ENCODE results near the gene HOXD4.

DNA sequence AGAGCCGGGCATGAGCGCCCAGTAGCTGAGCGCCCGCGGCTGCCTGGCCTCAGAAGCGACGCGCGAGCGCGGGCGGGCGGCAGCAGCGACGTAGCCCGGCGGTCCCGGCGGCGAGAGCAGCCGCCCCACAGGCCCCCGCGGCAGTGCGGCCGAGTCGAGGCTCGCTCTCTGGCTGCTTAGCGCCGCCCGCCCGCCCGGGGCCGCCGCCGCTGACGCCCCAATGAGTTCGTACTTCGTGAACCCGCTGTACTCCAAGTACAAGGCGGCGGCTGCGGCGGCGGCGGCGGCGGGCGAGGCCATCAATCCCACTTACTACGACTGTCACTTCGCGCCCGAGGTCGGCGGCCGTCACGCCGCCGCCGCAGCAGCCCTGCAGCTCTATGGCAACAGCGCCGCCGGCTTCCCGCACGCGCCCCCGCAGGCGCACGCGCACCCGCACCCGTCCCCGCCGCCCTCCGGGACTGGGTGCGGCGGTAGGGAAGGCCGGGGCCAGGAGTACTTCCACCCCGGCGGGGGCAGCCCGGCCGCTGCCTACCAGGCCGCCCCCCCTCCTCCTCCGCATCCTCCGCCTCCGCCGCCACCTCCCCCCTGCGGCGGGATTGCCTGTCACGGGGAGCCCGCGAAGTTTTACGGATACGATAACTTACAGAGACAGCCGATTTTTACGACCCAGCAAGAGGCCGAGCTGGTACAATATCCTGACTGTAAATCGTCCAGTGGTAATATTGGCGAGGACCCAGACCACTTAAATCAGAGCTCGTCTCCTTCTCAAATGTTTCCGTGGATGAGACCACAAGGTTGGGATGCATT is 21.0 kb upstream of the HOXD4 start:
- TF ChIP-seq, protein P1, sequence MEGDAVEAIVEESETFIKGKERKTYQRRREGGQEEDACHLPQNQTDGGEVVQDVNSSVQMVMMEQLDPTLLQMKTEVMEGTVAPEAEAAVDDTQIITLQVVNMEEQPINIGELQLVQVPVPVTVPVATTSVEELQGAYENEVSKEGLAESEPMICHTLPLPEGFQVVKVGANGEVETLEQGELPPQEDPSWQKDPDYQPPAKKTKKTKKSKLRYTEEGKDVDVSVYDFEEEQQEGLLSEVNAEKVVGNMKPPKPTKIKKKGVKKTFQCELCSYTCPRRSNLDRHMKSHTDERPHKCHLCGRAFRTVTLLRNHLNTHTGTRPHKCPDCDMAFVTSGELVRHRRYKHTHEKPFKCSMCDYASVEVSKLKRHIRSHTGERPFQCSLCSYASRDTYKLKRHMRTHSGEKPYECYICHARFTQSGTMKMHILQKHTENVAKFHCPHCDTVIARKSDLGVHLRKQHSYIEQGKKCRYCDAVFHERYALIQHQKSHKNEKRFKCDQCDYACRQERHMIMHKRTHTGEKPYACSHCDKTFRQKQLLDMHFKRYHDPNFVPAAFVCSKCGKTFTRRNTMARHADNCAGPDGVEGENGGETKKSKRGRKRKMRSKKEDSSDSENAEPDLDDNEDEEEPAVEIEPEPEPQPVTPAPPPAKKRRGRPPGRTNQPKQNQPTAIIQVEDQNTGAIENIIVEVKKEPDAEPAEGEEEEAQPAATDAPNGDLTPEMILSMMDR (IDR thresholded peaks at IDR 0.05; ENCODE audit: low read depth, low read length, poor library complexity, severe bottlenecking) = no peak
- TF ChIP-seq EZH2phosphoT487 (IDR thresholded peaks at IDR 0.05; ENCODE audit: borderline replicate concordance, low read length) = no peak
